HL-60/S4 treated with retinoic acid at 250 ng/mL for 4 days and 3 days (cell line): ENCODE measurements around the gene ITGA4.
"Not testable (repeated sequence)": the region's sequence is repeated elsewhere in the genome, so short reads cannot be mapped to it uniquely, and the experiment has no call there.

Experiments used
- in situ Hi-C: fragments of 300-500 bp; cut with MboI; formaldehyde crosslinking; loops from 2 replicates; pipeline ENCODE4 v1.7.0; 2022; ENCODE audit warnings: low sequenced_read_pairs

The ITGA4 gene

DNA sequence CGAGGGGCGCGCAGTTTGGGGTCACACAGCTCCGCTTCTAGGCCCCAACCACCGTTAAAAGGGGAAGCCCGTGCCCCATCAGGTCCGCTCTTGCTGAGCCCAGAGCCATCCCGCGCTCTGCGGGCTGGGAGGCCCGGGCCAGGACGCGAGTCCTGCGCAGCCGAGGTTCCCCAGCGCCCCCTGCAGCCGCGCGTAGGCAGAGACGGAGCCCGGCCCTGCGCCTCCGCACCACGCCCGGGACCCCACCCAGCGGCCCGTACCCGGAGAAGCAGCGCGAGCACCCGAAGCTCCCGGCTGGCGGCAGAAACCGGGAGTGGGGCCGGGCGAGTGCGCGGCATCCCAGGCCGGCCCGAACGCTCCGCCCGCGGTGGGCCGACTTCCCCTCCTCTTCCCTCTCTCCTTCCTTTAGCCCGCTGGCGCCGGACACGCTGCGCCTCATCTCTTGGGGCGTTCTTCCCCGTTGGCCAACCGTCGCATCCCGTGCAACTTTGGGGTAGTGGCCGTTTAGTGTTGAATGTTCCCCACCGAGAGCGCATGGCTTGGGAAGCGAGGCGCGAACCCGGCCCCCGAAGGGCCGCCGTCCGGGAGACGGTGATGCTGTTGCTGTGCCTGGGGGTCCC, at the start of gene ITGA4:
TSS of gene ITGA4 (plus strand) at position 266 of the 620 bp plus-strand sequence. CDS start at position 535, 269 bp downstream.
- in situ Hi-C loops: no loop called here

DNA sequence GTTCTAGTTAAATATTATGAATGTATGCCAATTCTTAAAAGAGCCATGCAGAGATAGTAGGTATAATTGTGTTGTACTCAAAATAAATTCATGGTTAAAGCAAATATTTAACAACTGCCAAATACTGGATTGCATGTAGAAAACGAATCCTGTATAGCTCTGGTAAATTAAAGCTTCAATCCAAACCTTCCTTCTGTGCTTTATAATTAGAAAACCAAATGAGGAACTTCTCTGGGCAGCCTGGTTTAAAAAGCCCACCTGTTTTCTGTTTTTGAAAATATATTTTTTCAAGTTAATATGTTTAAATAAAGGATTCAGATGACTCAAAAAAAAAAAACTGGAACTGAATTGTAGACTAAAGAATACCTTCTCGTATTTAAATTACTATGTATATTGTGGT, 48.3 kb upstream of the ITGA4 start:
- in situ Hi-C loops: no loop called here

DNA sequence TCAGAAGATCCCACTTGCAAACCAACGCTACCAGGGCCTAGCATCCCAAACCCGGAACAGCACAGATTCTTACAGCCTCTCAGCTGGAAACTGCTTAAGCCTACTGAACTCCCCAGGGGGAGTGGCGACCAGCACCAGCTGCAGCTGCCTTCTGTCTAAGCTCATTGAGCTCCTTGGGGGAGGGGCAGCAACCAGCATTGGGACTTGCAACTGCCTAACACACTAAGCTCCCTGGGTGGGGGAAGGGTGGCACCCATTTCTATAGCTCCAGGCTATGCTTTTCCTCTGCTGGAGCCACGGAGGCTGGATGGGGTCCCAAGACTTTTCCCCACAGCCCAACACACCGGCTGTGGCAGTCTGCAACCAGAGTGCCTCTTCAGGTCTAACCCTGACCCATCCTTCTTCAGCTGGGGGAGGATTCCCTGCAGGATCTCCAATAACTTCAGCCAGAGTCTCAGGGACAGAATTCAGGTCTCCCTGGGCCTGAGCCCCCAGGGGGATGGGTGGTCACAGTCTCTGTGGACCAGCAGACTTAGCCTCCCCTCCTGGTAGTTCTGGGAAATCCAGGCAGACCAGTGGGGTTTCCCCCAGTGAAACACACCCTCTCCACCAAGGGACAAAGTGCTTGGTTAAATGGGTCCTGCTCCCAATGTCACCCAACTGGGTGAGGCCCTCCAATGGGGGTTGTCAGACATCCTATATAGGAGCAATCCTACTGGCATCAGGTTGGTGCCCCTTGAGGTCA, 45.9 kb upstream of the ITGA4 start:
- in situ Hi-C loops: no loop called here

DNA sequence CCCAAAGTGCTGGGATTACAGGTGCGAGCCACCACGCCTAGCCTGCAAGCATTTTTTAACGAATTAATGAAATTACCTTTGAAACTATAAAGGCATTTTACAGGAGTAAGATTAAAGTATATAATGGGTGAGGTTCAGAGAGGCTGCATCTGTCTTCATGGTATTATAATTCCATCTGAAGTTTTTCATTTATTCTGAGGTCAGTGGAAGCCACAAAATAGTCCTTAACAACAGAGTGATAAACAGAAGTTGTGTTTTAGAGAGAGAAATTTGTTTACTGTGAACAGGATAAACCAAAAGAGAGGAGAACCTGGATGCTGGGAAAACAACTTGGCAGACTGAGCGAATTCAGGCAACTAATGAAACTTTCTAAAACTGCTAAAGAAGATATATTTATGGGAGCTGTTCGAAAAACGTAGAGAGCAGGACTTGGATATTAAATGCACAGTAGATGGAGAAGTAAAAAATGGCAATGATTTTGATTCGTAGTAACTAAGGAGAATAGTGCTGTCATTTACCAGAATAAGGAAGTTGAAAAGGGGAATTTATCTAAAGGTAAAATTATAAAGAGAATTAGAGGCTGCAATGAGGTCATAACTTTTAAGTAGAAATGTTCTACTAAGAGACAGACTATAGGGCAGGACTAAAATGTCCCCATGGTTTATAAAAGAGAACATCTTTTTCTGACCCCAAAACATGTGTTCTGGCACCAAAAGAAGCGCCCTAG, 37.9 kb upstream of the ITGA4 start:
- in situ Hi-C loops: no loop called here

DNA sequence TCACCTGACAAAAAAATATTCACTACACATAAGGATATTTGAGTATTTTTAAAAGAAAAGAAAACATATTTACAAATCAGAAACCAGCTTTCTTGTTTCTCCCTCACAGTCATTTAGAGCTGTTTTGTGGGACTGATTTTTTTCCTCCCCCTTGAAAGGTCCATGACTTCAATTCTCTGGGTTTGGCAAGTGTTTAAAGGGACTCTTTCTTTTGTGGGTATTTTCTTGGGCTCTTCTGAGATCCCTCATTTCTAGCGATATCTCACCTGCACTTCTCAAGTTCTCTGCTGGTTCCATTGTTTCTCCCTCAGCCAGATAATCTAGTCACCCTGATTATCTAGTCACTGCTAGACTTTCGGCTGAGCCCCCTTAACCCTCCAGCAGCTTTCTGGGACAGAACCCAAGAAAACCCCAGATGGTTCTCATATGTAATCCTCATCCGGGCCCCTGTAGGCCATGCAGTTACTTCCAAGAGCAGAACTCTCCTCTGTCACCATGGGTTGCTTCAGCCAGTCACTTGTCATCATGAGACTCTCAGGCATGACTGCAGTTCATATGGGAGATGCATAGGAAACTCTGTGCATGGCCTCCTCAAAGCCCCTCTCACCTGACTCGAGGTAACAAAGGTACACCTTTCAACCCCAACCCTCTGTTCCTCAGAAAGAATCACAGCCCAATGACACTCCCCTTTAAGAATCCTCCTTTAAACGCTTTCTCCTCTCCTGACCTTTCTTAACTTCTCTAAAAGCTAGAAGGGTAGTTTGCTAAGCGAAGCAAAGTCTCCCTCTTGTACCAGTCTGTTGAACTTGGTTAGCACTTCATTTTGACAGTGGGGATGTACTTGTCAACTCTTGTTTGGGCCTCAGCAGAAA, 36.7 kb upstream of the ITGA4 start:
- in situ Hi-C loops: no loop called here

DNA sequence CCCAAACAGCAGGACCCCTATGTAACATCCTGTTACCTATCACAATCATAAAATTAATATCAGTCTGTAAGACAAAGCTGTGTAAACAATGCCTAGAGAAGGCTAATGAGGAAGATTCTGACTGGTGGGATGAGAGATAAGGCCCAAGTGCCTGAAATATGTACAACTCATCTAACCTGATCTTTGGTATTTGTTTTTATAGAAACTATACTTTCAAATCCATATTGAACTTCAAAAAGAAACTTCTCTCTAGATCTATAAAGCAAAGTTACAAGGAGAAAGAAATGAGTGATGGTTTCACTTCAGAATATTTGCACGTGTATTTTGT, 36.1 kb upstream of the ITGA4 start:
- in situ Hi-C loops: no loop called here

DNA sequence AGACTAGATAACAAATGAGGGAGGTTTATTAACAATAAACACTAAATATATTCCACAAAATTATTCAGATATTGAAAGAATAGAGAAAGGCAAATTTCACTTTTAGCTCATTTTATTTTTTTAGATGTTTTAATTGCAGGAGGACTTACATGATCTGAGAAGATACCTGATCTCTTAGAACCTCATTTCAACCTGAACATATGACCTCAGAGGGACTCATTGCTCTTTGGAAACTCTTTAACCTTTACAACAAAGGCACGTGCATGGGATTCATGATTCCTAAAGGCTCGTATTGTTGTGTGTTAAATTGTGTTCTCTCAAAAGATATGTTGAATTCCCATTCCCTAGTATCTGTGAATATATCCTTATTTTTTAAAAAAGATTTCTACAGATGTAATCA, 35.7 kb upstream of the ITGA4 start:
- in situ Hi-C loops: no loop called here

DNA sequence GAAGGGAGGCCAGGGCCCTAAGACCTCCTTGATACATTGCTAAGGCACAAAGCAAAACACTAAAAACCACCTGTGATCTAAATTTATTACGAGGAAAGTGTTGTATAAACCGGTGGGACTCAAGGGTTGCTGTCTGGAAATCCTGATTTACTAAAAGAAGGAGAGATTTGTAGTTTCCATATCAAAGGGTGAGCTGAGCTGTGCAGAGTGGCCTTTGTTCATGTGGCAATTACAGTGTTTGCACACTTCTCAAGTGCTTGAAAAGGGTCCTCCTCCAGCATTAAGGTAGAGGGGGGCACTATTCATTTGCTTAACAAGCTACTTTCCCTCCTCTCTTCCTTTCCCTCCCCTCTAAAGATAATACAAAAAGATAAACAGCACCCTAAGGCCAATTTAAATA, 30.5 kb upstream of the ITGA4 start:
- in situ Hi-C loops: no loop called here

DNA sequence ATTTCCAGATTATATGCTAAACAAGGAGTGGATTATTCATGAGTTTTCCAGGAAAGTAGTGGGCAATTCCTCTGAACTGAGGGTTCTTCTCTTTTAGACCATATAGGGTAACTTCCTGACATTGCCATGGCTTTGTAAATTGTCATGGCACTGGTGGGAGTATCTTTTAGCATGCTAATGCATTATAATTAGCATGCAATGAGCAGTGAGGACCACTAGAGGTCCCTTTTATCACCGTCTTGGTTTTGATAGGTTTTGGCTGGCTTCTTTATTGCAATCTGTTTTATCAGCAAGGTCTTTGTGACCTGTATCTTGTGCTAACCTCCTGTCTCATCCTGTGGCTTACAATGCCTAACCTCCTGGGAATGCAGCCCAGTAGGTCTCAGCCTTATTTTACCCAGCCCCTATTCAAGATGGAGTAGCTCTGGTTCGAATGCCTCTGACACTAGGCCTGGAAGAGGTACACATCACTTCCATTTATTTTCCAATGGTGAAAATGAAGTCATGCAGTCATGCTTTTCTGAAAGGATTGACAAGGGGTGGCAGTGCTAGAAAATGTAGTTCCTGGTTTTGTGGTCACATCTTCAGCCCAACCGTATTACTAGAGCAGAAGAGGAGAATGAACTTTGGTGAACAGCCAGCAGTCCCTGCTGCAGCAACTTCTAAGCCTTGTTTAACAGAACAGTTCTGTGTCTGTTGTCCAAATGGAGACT, 26.6 kb upstream of the ITGA4 start:
- in situ Hi-C loops: no loop called here

DNA sequence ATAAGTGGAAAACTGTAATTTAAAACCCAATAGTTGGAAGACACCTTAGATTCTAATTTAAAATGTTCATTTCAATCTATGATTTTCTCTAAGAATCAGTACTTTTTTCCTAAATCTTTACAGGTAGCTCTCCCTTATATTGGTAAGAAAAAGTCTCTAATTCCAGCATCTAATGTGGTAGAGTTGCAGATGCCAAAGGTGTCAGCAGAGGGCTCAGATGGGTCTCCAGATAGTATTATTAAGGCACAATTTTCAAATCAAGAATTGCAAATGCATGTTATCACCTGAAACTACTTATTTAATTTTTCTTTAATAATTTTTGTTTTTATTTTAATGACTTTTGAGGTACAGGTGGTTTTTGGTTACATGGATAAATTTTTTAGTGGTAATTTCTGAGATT, 25.5 kb upstream of the ITGA4 start:
- in situ Hi-C loops: no loop called here

DNA sequence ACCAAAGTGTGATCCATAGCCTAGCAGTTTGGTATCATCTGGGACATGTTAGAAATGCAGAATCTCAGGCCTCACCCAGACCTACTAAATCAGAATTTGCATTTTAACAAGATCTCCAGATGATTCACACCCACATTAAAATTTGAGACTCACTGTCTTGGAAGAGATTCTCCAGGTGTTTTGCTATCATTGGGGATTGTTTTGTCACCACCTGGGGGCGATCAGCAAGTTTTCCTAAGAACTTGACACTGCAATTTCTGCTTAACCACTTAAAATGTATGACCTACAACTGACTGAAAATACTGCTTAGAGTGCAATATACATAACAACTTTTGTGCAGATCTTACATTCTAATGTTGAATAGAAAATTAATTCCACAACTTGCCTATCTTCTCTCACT, 18.9 kb upstream of the ITGA4 start:
- in situ Hi-C loops: no loop called here

DNA sequence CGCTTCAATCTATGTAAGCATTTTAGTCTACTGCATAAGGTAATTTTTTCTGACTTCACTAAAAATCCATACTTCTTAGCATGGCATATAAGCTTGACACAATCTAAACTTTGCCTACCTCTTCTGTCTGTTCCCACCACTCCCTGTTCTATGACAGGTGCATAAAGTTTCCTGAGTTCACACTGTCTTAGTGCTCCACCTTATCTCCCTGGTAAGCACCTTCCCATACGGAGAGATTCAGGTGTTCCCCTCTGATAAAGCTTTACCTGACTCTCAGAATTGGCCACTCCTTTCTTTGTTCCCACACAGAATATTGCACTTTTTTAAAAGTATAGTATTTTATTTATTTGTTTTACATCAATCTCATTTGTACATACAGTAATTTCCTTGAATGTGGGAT, 16.8 kb upstream of the ITGA4 start:
- in situ Hi-C loops: no loop called here

DNA sequence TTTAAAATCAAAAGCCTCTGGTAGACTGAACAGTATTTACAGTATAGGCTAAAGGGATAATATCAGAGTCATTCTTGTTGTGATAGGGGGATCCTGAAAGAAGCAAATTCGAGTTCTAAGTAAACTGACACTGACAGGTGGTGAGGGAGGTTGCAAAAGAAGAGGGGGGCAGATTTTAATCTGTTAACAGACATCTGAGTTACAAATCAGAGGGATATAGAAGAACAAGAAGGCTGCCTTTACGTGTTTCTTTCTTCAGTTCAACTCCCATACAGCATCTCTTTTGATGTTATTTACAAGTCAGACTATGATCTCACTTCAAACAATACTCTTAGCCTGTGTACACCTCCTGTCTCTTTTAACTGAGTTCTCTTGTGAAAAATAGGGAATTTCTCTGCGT, 16.3 kb upstream of the ITGA4 start:
- in situ Hi-C loops: no loop called here

DNA sequence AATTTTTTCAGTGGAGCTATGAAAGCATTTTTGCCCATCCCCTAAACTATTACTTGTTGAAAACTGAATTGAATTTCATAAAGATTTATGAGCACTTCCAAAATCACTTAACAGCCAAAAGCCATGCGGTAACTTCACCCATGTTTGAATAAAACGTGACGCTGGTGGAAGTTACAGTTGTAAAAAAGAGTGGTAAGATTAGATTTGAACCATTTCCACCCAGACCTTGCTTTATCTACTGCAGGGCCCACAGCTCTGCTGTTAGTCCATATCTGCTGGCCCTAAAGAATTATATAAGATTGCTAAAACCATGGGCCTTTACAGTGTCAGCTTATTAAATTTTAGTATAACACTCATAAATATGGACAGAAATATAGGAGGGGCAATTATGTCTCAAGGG, 15.5 kb upstream of the ITGA4 start:
- in situ Hi-C loops: no loop called here

DNA sequence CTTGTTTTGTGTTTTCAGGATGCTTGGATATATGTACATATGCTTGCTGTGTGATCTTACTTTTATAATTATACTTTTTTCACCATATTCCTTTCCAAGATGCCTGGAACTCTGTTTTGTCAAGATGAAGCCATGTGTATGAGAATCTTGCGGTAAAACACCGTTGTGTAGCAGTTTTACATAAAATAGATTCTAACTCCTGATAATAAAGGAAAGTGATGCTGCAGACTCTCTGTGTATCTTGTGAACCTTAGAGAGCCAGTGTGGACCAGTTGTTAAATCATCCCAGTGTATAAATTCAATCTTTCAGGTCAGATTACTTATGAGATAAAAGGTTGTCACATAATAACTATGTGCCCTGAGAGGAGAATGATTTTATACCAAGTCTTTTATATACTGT, 12.5 kb upstream of the ITGA4 start:
- in situ Hi-C loops: no loop called here

DNA sequence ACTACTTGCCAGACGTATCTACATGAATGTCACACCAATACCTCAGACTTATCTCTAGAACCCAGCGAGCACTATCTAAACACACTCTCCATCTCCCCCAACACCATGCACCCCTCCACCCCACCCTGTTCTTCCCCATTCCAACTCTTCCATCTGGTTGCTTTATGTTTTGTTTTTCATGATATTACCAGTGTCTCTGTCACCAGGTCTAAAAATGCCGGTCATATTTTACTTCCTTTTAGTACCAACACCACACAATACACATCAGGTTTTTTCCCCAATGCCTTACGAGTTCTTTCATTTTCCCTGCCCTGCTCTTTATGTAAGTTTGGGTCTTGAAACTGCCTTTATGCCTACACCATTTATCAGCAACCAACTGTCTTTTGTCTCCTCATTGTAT, 10.2 kb upstream of the ITGA4 start:
- in situ Hi-C loops: no loop called here

DNA sequence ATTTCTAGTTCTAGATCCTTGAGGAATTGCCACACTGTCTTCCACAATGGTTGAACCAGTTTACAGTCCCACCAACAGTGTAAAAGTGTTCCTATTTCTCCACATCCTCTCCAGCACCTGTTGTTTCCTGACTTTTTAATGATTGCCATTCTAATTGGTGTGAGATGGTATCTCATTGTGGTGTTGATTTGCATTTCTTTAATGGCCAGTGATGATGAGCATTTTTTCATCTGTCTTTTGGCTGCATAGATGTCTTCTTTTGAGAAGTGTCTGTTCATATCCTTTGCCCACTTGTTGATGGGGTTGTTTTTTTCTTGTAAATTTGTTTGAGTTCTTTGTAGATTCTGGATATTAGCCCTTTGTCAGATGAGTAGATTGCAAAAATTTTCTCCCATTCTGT, 7.9 kb upstream of the ITGA4 start:
- in situ Hi-C loops: not testable (repeated sequence)

DNA sequence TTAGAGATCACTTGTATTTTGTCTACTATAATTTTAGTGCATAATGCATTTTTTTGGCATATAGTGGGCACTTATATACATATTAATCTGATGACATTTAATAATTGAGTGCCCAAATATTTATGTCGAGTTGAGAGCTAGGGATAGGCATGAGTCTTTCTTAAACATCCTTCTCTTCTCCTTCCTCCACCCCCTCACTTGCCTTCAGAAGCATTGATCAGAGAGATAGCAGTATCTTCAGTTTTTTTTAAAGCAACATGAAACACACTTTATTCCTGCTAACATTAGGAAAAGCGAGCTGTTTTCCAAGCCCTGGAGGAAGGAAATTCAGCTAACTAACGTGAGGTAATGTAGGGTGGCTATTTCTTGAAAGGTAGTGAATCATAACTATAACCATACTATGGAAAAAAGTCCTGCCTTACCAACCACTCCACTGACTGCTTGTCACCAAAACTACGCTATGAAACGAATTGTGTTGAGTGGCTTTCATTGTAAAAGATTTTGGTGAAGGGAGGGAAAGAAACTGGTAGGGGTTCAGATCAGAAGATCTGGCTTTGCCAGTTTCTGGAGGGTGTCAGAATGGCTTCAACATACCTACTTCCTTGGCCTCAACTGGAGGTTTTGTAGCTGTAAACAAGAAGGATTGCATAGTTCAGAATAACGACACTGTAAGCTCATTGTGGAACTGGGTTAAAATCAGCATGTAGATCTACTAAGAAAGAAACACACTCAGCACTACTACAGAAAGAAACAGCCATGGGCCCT, 2.3 kb upstream of the ITGA4 start:
- in situ Hi-C loops: no loop called here

DNA sequence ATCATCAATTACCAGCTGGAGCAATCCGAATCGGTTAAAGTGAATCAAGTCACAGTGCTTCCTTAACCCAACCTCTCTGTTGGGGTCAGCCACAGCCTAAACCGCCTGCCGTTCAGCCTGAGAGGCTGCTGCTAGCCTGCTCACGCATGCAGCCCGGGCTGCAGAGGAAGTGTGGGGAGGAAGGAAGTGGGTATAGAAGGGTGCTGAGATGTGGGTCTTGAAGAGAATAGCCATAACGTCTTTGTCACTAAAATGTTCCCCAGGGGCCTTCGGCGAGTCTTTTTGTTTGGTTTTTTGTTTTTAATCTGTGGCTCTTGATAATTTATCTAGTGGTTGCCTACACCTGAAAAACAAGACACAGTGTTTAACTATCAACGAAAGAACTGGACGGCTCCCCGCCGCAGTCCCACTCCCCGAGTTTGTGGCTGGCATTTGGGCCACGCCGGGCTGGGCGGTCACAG, 496 bp upstream of the ITGA4 start:
- in situ Hi-C loops: no loop called here
